Liver (tissue), 9 donors: ENCODE measurements around the gene CDH20. TPM values are rescaled to one million over a fixed set of nuclear protein-coding genes. Genes with fewer than 3 reads are reported as not detected.

Experiments used
- DNase-seq: peaks from one replicate; pipeline ENCODE4 v3.0.0-alpha.2; 2017; ENCODE audit warnings: low spot score
- H3K27ac ChIP-seq, 2 donors: one replicate each; pipeline ENCODE4 v1.7.0; 2013; ENCODE audit warnings: inconsistent platforms in 2 of 2, low read length in 2 of 2, control low read depth in 1 of 2, low read depth in 1 of 2, mild to moderate bottlenecking in 1 of 2
- H3K27me3 ChIP-seq, 4 donors: one replicate each; pipeline versions ENCODE4 v1.6.1 to v1.7.0; 2013; ENCODE audit warnings: low read length in 3 of 4, inconsistent platforms in 1 of 4, mild to moderate bottlenecking in 1 of 4, moderate library complexity in 1 of 4; ENCODE audit not compliant: control insufficient read depth in 4 of 4, insufficient read depth in 4 of 4
- H3K36me3 ChIP-seq, 4 donors: one replicate each; pipeline versions ENCODE4 v1.6.1 to v1.7.0; 2013; ENCODE audit warnings: low read length in 3 of 4, mild to moderate bottlenecking in 3 of 4, low read depth in 1 of 4, moderate library complexity in 1 of 4; ENCODE audit not compliant: control insufficient read depth in 4 of 4, insufficient read depth in 3 of 4
- H3K4me1 ChIP-seq, 4 donors: one replicate each; pipeline versions ENCODE4 v1.6.1 to v1.7.0; 2013; ENCODE audit warnings: low read length in 3 of 4, mild to moderate bottlenecking in 3 of 4, moderate library complexity in 1 of 4; ENCODE audit not compliant: control insufficient read depth in 4 of 4, insufficient read depth in 4 of 4
- H3K4me3 ChIP-seq, 3 donors: one replicate each; pipeline versions ENCODE4 v1.6.1 to v1.7.0; 2013; ENCODE audit warnings: low read length in 3 of 3, control low read depth in 1 of 3, low read depth in 1 of 3, mild to moderate bottlenecking in 1 of 3
- H3K9ac ChIP-seq, 2 donors: one replicate each; pipeline ENCODE4 v1.7.0; 2013; ENCODE audit warnings: low read length in 2 of 2, mild to moderate bottlenecking in 2 of 2, moderate library complexity in 2 of 2, control low read depth in 1 of 2, low read depth in 1 of 2
- H3K9me3 ChIP-seq, 4 donors: one replicate each; pipeline versions ENCODE4 v1.6.1 to v1.7.0; 2013; ENCODE audit warnings: low read length in 3 of 4; ENCODE audit not compliant: control insufficient read depth in 4 of 4
- ATF3 ChIP-seq: IDR thresholded peaks from 2 replicates; pipeline ENCODE4 v1.6.1; 2016; ENCODE audit warnings: antibody characterized with exemption
- EGR1 ChIP-seq, 2 donors: IDR thresholded peaks; 2 replicates each; pipeline ENCODE4 v1.6.1; 2016 to 2018; ENCODE audit warnings: antibody characterized with exemption in 2 of 2, low read depth in 2 of 2
- FOXA1 ChIP-seq: IDR thresholded peaks from 2 replicates; pipeline ENCODE4 v1.6.1; 2016; ENCODE audit warnings: antibody characterized with exemption
- FOXA2 ChIP-seq: IDR thresholded peaks from 2 replicates; pipeline ENCODE4 v1.6.1; 2016; ENCODE audit warnings: antibody characterized with exemption
- GABPA ChIP-seq, 2 donors: IDR thresholded peaks in 1 of 2; conservative IDR thresholded peaks in 1 of 2; 2 replicates each; pipeline ENCODE4 v1.6.1; 2016; ENCODE audit warnings: antibody characterized with exemption in 2 of 2, mild to moderate bottlenecking in 1 of 2, moderate library complexity in 1 of 2
- HNF4A ChIP-seq, 2 donors: conservative IDR thresholded peaks; 2 replicates each; pipeline ENCODE4 v1.6.1; 2016; ENCODE audit warnings: antibody characterized with exemption in 2 of 2, mild to moderate bottlenecking in 2 of 2
- HNF4G ChIP-seq: IDR thresholded peaks from 2 replicates; pipeline ENCODE4 v1.6.1; 2016; ENCODE audit warnings: antibody characterized with exemption
- JUND ChIP-seq, 2 donors: IDR thresholded peaks; 2 replicates each; pipeline ENCODE4 v1.6.1; 2016; ENCODE audit warnings: antibody characterized with exemption in 2 of 2
- MAX ChIP-seq: IDR thresholded peaks from 2 replicates; pipeline ENCODE4 v1.6.1; 2016; ENCODE audit warnings: antibody characterized with exemption
- NR2F2 ChIP-seq: IDR thresholded peaks from 2 replicates; pipeline ENCODE4 v1.6.1; 2016; ENCODE audit warnings: antibody characterized with exemption
- RAD21 ChIP-seq, 2 donors: IDR thresholded peaks; 2 replicates each; pipeline ENCODE4 v1.6.1; 2016; ENCODE audit warnings: antibody characterized with exemption in 2 of 2, mild to moderate bottlenecking in 2 of 2
- RXRA ChIP-seq, 2 donors: IDR thresholded peaks; 2 replicates each; pipeline ENCODE4 v1.6.1; 2017 to 2018; ENCODE audit warnings: antibody characterized with exemption in 2 of 2, mild to moderate bottlenecking in 1 of 2
- SP1 ChIP-seq: IDR thresholded peaks from 2 replicates; pipeline ENCODE4 v1.6.1; 2018; ENCODE audit warnings: antibody characterized with exemption, mild to moderate bottlenecking
- TAF1 ChIP-seq: conservative IDR thresholded peaks from 2 replicates; pipeline ENCODE4 v1.6.1; 2016; ENCODE audit warnings: antibody characterized with exemption, mild to moderate bottlenecking
- WGBS: extraction: QIAGEN DNeasy Blood & Tissue Kit; methylation state at CpG from one replicate; pipeline ENCODE4 v1.1.7; 2013; 5-methylcytosine and 5-hydroxymethylcytosine counted together
- polyA plus RNA-seq, 2 donors: library from polyadenylated mRNA; stranded (reverse) in 1 of 2; unstranded in 1 of 2; fragments of 200-250 nt in 1 of 2; fragments of >200 nt in 1 of 2; fragmentation: Nextera tagmentation in 1 of 2; extraction: Ambion mirVana in 1 of 2; gene quantifications; one replicate each; pipeline versions ENCODE4 v1.2.1 to v1.2.3, GENCODE V29; 2013 to 2015
- total RNA-seq, 2 donors: library from RNA; depleted of rRNA; stranded (reverse); fragments of >200 nt; gene quantifications; one replicate each; pipeline ENCODE4 v1.2.3, GENCODE V29; 2014
- TF ChIP-seq, protein P1 (sequence below): IDR thresholded peaks from 2 replicates; pipeline ENCODE4 v1.6.1; 2016; ENCODE audit warnings: antibody characterized with exemption
- donor health status: healthy.
- donor health status: healthy.
- donor health status: healthy.
- donor health status: healthy.
- donor health status: healthy.

The CDH20 gene
- total and polyA plus RNA-seq, 4 donors: 0.08 to 0.11 (median 0.09) TPM; not detected in 1

GRCh38 chr18:61388010-61388409 lies 54.8 kb downstream of the CDH20 start:
- DNase-seq: no peak
- H3K9me3 ChIP-seq: no peaks in the 10 kb centered on the region
- H3K36me3 ChIP-seq: no peaks in the 10 kb centered on the region
- H3K4me1 ChIP-seq: no peaks in the 10 kb centered on the region
- H3K27me3 ChIP-seq: no peaks in the 10 kb centered on the region
- H3K4me3 ChIP-seq: no peak overlapping the region
- TF ChIP-seq GABPA (IDR thresholded peaks at IDR 0.05 in 1 of 2, conservative IDR thresholded peaks at IDR 0.05 in 1 of 2): no peak
- TF ChIP-seq MAX: no peak
- TF ChIP-seq RAD21 (IDR thresholded peaks at IDR 0.05): no peak
- TF ChIP-seq RXRA (IDR thresholded peaks at IDR 0.05): no peak
- no peak for TF ChIP-seq TAF1
- TF ChIP-seq NR2F2: no peak
- TF ChIP-seq HNF4A (conservative IDR thresholded peaks at IDR 0.05): no peak
- H3K9ac ChIP-seq: no peak overlapping the region
- 63% methylated on average over 2 of the region's 2 CpGs for WGBS
- no peak overlapping the region for H3K27ac ChIP-seq

- Histone ChIP-seq H3K4me3 (no peak overlapping the region), H3K9ac (no peak overlapping the region), H3K27me3 (no peaks in the 10 kb centered on the region), H3K4me1 (no peaks in the 10 kb centered on the region), H3K9me3 (no peaks in the 10 kb centered on the region), H3K36me3 (no peaks in the 10 kb centered on the region), H3K27ac (no peak overlapping the region)
- DNase-seq: no peak
- TF ChIP-seq FOXA2: no peak
- TF ChIP-seq TAF1: no peak
- TF ChIP-seq GABPA (IDR thresholded peaks at IDR 0.05 in 1 of 2, conservative IDR thresholded peaks at IDR 0.05 in 1 of 2): no peak
- no peak for TF ChIP-seq JUND (IDR thresholded peaks at IDR 0.05)
- TF ChIP-seq FOXA1: no peak
- TF ChIP-seq EGR1 (IDR thresholded peaks at IDR 0.05; ENCODE audit: low read depth in 2 of 2): no peak
- TF ChIP-seq HNF4G: no peak
- TF ChIP-seq MAX: no peak
- TF ChIP-seq, protein P1, sequence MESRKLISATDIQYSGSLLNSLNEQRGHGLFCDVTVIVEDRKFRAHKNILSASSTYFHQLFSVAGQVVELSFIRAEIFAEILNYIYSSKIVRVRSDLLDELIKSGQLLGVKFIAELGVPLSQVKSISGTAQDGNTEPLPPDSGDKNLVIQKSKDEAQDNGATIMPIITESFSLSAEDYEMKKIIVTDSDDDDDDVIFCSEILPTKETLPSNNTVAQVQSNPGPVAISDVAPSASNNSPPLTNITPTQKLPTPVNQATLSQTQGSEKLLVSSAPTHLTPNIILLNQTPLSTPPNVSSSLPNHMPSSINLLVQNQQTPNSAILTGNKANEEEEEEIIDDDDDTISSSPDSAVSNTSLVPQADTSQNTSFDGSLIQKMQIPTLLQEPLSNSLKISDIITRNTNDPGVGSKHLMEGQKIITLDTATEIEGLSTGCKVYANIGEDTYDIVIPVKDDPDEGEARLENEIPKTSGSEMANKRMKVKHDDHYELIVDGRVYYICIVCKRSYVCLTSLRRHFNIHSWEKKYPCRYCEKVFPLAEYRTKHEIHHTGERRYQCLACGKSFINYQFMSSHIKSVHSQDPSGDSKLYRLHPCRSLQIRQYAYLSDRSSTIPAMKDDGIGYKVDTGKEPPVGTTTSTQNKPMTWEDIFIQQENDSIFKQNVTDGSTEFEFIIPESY: no peak
- TF ChIP-seq SP1: no peak
- no peak for TF ChIP-seq ATF3
Observed at GRCh38 chr18:61394983-61395382, 61.8 kb downstream of the CDH20 start.

DNA sequence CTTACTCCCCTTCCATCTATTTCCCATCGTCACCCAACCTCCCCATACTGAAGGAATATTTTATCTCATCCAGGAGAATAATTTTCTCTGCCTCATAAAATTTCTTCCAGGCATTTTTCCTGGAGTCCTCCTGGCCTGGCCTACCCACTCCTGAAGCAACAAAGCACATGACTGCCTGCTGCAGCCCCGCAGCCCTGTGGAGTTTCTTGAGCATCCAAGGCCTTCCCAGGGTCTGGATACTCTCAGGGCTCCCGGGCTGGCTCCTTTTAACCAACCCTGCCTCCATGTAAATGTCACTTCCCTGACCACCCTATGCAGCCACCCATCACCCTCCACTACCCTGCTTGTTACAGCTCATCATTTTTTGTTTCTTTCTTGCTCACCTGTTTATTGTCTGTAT lies 64.0 kb downstream of the CDH20 start:
- no peaks in the 10 kb centered on the region for H3K36me3 ChIP-seq
- no peak overlapping the region for H3K4me3 ChIP-seq
- H3K27ac ChIP-seq: no peak overlapping the region
- H3K27me3 ChIP-seq: peaks cover 0 to 3% (median 0%) of the 10 kb centered on the region in 4 donors
- 64% methylated on average over 3 of the region's 3 CpGs for WGBS
- H3K9ac ChIP-seq: no peak overlapping the region
- no peaks in the 10 kb centered on the region for H3K4me1 ChIP-seq
- no peak for TF ChIP-seq RXRA (IDR thresholded peaks at IDR 0.05)
- no peak for TF ChIP-seq FOXA1
- DNase-seq: no peak
- no peaks in the 10 kb centered on the region for H3K9me3 ChIP-seq
